Measurements from ENCODE around the gene NGRN.
"Not testable (repeated sequence)": the region's sequence is repeated elsewhere in the genome, so short reads cannot be mapped to it uniquely, and the experiment has no call there.

Gene NGRN

DNA sequence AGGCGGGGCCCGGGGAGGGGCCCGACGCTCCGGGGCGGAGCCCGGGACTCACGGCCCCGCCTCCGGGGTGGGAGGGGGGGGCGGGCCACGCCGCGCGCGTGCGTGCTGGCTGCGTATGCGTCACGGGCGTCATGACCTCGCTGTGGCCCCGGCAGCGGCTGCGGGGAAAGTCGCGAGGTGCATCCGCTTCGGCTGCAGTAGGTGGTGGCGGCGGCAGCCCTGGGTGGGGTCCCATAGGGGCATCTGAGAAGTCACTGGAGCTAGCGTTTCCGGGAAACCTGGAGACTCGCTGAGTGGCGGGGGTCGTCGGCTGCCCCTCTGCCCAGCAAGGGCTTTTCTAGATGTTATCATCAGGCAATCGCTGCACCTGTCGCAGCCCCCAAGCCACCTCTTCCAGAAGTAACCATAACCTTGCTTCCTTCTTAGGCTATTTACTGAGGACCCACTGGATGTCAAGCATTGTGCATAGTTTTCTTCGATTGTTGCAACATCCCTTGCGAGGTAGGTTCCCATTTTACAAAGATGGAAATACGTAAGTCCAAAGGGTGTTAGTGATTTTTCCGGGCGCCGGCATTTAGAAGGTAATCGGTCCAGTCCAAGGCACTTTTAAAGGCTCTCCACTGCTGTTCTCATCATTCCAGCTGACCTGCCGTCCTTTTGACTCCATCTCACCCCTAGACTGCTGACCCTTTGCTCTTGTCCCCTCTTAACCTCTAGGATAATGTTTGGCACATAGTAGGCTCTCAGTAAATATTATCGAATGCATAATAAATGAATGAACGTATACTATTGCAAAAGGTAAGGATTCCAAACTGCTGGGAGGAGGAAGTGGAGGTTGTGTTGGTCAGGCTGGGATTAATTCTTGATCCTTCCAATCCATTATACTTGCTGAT, 31.1 kb upstream of the NGRN start, which contains the start of gene GDPGP1:
Gene GDPGP1, plus strand, starts transcription at position 114 of the 893 bp plus-strand sequence. CDS start 6,700 bp downstream, outside the sequence.
- DNase-seq: no peak

DNA sequence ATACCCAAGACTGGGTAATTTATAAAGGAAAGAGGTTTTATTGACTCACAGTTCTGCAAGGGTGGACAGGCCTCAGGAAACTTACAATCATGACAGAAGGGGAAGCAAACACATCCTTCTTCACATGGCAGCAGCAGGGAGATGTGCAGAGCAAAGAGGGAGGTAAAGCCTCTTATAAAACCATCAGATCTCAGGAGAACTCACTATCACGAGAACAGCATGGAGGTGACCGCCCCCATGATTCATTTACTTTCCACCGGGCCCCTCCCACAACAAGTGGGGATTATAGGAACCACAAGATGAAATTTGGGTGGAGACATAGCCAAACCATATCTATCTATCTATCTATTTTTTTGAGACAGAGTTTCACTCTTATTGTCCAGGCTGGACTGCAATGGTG, 26.1 kb upstream of the NGRN start:
- DNase-seq: no peak

DNA sequence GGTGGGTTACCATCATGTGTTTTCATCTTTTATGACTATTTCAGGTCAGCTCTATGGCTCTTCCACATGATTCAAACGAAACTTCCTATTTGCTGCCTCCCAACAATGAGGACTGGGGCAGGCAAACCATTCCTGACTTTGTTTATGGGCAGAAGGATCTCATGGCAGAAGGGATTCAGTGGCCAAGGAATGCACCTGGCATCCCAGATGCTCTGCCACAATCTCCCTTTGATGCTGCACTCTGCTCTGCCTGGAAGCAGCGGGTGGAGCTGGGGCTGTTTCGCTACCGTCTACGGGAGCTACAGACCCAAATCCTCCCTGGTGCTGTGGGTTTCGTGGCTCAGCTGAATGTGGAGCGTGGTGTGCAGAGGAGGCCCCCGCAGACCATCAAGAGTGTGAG, 24.6 kb upstream of the NGRN start:
- DNase-seq: no peak

DNA sequence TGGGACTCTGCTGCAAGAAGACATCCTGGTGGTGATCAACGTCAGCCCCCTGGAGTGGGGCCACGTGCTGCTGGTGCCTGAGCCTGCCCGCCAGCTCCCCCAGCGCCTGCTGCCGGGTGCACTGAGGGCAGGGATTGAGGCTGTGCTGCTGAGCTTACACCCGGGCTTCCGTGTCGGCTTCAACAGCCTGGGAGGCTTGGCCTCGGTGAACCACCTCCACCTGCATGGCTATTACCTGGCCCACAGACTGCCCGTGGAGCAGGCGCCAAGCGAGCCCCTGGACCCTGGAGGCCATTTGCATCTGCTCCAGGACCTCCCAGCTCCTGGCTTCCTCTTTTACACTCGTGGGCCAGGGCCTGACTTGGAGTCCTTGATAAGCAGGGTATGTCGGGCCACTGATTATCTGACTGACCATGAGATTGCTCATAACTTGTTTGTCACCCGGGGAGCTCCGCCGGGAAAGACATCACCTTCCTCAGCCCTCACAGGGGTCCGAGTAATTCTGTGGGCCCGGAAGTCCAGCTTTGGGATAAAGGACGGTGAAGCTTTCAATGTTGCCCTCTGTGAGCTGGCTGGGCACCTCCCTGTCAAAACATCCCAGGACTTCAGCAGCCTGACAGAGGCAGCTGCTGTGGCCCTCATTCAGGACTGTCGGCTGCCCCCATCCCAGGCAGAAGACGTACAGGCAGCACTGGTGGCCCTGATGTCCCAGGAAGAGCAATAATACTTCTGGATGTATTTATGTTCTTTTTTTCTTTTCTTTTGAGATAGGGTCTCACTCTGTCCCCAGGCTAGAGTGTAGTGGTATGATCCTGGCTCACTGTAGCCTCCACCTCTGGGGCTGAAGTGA, 23.9 kb upstream of the NGRN start:
- no peak for DNase-seq

DNA sequence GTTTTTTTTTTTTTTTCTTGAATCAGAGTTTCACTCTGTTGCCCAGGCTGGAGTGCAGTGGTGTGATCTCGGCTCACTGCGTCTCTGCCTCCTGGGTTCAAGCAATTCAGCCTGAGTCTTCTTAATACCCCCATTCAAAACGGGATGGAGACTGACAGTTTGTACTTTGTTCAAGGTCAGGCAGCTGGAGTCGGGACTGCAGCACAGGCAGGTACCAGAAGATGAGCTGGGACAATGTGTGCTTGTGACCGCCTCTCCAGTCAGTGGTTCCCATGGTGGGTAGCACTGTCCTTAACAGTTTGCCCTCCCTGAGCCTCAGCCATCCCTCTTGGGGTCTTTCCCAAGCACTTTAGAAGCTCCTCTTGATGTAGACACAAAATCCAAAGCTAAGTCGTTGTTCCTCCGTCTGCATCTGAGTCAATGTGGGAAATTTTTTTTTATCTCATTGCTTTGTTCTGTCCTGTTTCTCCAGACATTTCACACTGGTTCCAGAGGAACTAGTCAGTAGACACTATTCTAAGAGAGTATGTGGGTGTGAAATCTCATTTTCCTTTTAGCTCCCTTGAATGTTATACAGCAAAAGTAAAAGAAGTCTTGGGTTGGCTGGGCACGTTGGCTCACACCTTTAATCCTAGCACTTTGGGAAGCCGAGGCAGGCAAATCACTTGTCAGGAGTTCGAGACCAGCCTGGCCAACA, 21.4 kb upstream of the NGRN start:
- DNase-seq: no peak

DNA sequence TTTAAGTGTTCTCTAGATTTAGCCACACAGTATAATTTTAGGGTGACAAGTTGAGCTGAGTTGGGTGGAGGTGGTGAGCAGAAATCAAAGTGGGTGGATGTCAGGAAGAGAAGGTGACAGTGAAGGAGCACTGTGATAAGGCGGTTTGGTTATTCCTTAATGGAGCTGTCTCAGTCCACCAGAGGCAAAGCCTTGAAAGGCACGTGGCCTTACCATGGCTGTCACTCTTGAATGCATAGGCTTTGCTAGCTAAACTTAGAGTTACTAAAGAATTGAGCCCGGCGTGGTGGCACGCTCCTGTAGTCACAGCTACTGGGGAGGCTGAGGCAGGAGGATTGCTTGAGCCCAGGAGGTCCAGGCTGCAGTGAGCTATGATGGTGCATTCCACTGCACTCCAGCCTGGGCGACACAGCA, 16.7 kb upstream of the NGRN start:
- DNase-seq: no peak

DNA sequence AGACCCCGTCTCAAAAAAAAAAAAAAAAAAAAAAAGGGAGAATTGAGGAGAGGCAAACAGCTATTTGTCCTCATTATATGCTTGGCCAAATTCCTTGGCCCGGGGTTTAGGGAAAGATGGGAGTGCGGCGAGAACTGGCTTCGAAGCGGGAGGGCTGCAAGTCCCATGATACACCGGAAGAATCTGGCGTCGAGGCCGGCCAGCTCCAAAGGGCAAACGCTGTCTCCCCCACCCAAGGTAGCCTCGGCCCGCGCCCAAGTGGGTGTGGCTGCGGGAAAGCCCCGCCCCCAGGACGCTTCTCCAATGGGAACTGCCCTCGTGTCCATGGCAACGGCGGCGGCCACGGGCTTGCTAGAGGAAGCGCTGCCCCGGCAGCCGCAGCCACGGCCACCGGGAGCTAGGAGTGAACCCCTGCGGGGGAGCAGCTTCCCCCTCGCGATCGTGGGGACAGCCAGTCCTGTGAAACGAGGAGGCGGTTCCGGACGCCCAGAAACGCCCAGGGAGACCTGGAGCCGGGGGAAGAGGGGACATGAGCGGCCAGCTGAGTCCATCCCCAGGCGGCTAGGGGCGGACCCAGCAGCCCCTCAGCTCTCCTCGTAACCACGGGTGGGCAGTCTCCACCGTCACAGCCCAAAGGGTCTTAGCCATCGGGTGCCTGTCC, 16.1 kb upstream of the NGRN start, which contains the start of gene TTLL13:
Gene TTLL13, plus strand, starts transcription at position 354 of the 661 bp plus-strand sequence. CDS start 1,075 bp downstream, outside the sequence.
- DNase-seq: peak; percentile 92

DNA sequence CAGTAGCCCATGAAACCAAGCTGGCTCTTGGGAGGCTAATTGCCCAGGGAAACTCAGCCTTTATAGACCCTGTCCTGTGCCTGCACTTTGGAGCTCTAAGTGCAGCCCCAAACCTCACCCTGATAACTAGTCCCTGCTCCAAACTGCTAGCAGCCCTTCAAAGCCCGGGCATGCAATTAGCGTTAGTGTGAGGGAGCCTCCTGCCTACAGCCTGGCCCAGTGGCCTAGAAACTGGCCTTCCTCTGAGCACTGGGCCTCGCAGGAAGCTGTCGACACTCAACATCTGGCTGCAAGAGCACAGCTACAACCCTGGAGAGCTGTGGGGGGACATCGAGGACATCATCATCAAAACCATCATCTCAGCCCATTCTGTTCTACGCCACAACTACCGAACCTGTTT, 7.7 kb upstream of the NGRN start:
- no peak for DNase-seq

DNA sequence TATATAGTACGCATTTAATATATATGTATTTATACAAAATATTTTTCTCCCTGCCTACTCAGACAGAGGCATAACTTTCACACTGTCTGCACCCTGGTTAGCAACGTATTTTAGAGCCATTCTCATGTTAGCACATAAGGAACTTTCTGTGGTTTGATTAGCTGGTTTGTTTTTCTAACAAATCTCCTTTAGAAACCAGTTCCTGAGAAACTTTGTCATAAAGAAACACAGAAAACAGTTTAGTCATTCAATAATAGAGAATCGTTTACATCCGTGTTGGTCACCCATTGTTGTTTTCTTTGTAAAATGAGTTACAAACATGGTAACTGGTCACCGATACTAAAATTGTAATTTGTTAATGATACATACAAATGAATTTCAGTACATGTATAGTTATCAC, 5.9 kb upstream of the NGRN start:
- no peak for DNase-seq

DNA sequence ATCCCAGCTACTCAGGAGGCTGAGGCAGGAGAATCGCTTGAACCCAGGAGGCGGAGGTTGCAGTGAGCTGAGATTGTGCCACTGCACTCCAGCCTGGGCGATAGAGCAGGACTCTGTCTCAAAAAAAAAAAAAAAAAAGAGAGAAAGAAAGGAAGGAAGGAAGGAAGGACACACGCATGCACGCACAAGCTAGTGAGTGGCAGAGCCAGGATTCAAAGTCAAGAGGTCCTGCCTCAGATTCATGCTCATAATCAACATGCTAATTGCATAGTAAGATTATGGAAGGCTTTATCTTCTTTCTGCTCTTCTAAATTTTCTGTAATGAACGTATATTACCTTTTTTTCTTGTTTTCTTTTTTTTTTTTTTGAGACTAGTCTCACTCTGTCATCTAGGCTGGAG, 4.7 kb upstream of the NGRN start:
- not testable (repeated sequence) for DNase-seq

DNA sequence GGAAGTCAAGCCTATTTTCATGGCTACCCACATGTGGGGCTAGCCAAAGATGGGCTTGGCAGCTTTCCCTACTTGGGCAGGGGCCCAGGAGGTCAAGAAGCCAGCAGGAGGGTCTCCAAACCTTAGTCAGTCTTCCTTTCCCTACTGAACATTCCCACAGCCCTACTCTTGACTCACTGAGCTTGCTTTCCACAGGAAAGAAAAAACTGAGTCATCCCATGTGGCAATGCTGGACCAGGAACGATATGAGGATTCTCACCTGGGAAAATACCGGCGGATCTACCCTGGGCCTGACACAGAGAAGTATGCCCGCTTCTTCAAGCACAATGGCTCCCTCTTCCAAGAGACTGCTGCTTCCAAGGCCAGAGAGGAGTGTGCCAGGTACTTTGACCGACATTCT, 3.7 kb upstream of the NGRN start:
- DNase-seq: no peak

DNA sequence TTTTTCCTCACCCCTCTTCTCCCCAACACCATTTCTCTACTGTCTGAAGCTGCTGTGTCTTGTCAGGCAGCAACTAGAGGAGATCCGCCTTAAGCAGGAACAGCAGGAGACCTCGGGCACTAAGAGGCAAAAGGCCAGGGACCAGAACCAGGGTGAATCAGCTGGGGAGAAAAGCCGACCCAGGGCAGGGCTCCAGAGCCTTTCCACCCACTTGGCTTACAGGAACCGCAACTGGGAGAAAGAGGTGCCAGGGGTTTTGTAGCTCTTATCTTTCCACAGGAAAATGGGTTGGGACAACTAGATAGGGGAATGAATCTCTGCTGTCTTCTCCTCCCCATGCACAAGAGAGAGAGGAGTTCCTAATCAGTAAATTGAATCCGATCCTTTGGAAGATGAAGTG, 3.0 kb upstream of the NGRN start:
- no peak for DNase-seq

DNA sequence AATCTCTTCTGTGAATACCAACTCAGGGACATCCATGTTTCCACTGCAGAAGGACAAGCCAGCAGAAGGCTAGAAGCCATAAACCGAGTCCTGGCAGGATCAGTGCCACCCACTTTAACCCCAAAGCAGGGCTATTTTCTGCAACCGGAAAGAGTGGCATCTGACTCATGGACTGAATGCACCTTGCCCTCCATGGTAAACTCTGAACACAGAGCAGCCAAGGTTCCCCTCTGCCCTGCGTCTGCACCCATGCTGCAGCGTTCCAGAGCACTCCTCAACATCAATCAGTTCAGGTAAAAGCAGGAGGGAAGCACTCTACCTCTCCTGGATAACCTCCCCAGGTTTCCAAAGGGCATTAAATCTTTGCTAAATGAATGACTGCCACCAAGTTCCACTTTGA, 801 bp upstream of the NGRN start:
- peak; percentile 51 for DNase-seq

DNA sequence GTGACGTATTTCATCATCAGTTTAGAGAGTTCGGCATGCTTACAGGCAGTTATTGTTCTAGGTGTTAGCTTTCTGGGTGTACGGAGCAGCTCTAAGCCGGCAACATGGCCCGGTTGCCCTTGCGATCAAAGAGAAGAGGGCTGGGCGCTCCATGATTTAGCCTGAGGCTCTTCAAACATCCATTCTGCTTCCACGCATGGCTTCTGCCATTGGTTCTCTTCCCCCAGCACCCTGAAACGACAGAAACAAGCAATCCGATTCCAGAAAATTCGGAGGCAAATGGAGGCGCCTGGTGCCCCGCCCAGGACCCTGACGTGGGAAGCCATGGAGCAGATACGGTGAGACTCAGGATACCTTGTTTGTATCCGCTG, 574 bp downstream of the NGRN start:
- DNase-seq: peak; percentile 62

DNA sequence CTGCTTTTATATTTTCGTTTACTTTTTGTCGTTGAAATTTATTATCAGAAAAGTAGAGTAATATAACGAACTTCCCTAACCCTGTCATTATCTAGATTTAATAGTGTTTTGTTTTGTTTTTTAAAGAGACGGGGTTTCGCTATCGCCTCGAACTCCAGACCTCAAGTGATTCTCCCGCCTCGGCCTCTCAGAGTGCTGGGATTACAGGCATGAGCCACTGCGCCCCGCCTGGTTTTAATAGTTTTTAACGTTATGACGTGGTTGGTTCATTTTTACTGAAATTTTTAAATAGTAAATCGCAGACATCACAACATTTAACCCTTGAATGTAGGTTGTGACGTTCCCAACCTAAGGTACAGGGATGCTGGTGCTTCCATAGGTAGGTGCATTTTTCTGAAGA, 1.0 kb downstream of the NGRN start:
- peak; percentile 48 for DNase-seq

DNA sequence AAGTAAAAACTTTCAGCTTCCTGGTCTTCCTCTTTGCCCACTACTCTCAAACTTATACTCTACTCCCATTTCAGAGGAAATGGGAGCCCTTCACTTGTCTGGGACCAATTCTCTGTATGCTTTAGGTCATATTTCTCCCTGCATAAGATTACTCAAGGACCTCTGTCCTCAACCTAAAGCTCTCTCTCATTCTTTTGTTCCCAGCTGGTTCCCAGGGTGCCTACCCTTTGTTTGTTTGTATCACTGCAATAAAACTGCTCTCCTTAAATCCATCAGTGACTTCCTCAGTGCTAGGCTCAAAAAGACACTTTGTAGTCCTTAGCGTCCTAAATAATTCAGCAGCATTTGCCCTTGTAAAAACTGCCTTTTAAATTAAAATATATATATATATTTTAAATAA, 2.9 kb downstream of the NGRN start:
- DNase-seq: no peak

DNA sequence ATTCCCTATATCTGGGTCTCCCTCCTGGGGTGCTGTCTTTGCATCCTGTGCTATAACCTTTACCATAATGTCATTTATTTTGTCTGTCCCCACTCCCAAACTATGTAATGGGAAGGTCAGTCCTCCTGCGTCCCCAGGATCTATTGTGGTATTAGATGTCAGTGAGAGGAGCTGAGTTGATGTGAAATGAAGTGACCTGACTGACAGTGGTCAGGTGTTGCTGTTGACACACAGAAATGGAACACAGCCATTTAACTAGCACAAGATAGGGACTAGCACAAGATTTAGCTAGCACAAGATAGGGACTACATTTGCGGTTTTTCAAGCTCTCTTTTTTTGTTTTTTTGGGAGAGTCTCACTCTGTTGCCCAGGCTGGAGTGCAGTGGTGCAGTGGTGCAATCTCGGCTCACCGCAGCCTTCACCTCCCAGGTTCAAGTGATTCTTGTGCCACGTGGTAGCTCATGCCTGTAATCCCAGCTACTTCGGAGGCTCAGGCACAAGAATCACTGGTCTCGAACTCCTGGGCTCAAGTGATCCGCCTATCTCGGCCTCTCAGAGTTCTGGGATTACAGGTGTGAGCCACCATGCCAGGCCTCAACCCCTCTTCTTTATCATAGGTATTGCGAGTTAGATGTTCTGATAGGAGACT, 5.2 kb downstream of the NGRN start:
- DNase-seq: no peak

DNA sequence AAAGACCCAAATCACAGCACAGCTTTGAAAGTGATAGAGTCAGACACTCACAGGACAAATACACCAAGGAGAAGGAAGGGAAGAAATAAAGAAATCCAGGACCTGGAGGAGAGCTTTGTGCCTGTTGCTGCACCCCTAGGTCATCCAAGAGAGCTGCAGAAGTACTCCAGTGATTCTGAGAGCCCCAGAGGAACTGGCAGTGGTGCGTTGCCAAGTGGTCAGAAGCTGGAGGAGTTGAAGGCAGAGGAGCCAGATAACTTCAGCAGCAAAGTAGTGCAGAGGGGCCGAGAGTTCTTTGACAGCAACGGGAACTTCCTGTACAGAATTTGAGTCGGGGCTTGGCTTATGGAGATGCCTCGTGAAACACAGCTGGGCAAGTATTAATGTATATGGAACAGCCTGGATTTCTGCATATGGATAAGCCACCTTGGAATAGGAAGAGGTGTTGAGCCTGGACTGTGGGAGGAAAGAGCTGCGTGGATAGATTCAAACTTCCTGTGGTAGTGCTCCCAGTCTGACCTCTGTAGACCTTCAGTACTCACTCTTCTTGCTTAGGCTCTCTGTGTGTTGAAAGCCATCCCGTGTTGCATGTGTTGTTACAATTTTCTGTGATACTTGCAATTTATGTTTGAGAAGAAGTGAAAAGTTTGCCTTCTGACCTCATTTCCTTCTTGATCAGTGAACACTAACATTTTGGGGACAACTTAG, 6.1 kb downstream of the NGRN start:
- no peak for DNase-seq

DNA sequence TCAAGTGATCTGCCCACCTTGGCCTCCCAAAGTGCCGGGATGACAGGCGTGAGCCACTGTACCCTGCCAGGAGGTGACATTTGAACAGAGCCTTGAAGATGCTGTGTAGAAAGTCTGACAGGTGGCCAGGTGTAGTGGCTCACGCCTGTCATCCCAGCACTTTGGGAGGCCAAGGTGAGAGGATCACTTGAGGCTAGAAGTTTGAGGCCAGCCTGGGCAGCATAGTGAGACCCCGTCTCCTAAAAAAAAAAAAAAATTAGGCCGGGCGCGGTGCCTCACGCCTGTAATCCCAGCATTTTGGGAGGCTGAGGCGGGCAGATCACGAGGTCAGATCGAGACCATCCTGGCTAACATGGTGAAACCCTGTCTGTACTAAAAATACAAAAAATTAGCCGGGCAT, 13.0 kb downstream of the NGRN start:
- not testable (repeated sequence) for DNase-seq

DNA sequence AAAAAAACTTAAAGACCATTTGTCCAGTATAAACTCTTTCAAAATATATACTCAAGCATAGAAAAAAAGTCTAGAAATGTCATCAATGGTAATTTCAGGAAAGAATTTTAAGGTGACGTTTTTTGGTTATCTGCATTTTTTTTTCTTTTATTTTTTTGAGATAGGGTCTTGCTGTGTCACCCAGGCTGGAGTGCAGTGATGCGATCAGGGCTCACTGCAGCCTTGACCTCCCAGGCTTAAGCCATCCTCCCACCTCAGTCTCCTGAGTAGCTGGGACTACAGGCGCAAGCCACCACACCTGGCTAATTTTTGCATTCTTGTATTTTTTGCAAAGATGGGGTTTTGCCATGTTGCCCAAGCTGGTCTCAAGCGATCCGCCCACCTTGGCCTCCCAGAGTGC, 15.3 kb downstream of the NGRN start:
- DNase-seq: not testable (repeated sequence)

DNA sequence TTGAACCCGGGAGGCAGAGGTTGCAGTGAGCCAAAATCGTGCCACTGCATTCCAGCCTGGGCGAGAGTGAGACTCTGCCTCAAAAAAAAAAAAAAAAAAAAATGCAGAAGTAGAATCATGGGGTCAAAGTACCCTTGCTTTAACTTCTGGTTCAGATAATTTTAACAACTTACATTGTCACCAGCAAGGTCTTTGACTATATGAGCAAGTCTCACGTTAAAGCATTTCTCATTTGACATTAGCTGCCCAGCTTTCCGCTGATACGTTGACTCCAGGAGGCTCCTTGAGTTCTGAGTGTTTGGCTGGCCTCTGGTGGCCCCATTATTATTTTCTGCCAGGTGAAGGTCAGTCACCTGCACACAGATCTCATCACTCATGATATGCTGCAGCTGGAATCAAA, 16.2 kb downstream of the NGRN start:
- not testable (repeated sequence) for DNase-seq
